HepG2 (cell line): ENCODE measurements around the gene KXD1. TPM values are rescaled to one million over a fixed set of nuclear protein-coding genes. Genes with fewer than 3 reads are reported as not detected.

Experiments
- ATF7-NPFF ChIP-seq: sonication (generic); formaldehyde crosslinking; IDR thresholded peaks from 2 replicates; pipeline ENCODE4 v1.8.1; 2023; ENCODE audit warnings: mild to moderate bottlenecking, low read depth, missing genetic modification reagents, moderate library complexity
- CREM ChIP-seq, 2 experiments: sonication (generic) in 1 of 2; formaldehyde crosslinking in 1 of 2; IDR thresholded peaks; 2 replicates each; pipeline versions ENCODE4 v1.4.0 to v1.6.1; 2016 to 2020; ENCODE audit warnings: antibody characterized with exemption in 1 of 2, mild to moderate bottlenecking in 1 of 2, missing genetic modification reagents in 1 of 2
- JUNB ChIP-seq: sonication (generic); formaldehyde crosslinking; IDR thresholded peaks from 2 replicates; pipeline ENCODE4 v1.8.0; 2022; ENCODE audit warnings: missing genetic modification reagents, mild to moderate bottlenecking, borderline replicate concordance
- KDM6A ChIP-seq: IDR thresholded peaks from 2 replicates; pipeline ENCODE4 v1.6.1; 2016; ENCODE audit warnings: low read depth
- KLF6 ChIP-seq: IDR thresholded peaks from 2 replicates; pipeline ENCODE4 v1.8.0; 2016; ENCODE audit warnings: missing biosample characterization, missing genetic modification reagents
- MIXL1 ChIP-seq: IDR thresholded peaks from 2 replicates; pipeline ENCODE4 v1.6.1; 2016
- PRDM4 ChIP-seq: sonication (generic); formaldehyde crosslinking; IDR thresholded peaks from 2 replicates; pipeline ENCODE4 v1.9.0; 2021; ENCODE audit warnings: missing genetic modification reagents, borderline replicate concordance
- RBM39 ChIP-seq: fragments of 200-400 bp; formaldehyde crosslinking; IDR thresholded peaks from one replicate; pipeline ENCODE4 v1.6.1; 2018; ENCODE audit warnings: antibody characterized with exemption, mild to moderate bottlenecking, low read depth, low read length; ENCODE audit not compliant: poor library complexity, severe bottlenecking
- RXRB ChIP-seq: IDR thresholded peaks from 2 replicates; pipeline ENCODE4 v1.6.1; 2016; ENCODE audit warnings: borderline replicate concordance, missing genetic modification reagents, missing compliant biosample characterization
- SAP130 ChIP-seq: IDR thresholded peaks from 2 replicates; pipeline ENCODE4 v1.6.1; 2016; ENCODE audit warnings: low read depth
- STAG1 ChIP-seq: sonication (generic); formaldehyde crosslinking; IDR thresholded peaks from 2 replicates; pipeline ENCODE4 v1.4.0; 2020; ENCODE audit warnings: missing genetic modification reagents
- THAP9 ChIP-seq: sonication (generic); formaldehyde crosslinking; IDR thresholded peaks from 2 replicates; pipeline ENCODE4; 2020; ENCODE audit warnings: missing genetic modification reagents, mild to moderate bottlenecking, borderline replicate concordance
- ZBTB2 ChIP-seq: sonication (generic); formaldehyde crosslinking; IDR thresholded peaks from 2 replicates; pipeline ENCODE4 v1.8.0; 2022; ENCODE audit warnings: low read depth, missing genetic modification reagents
- ZNF33A ChIP-seq: sonication (generic); formaldehyde crosslinking; IDR thresholded peaks from 2 replicates; pipeline ENCODE4 v1.5.1; 2020; ENCODE audit warnings: missing genetic modification reagents, mild to moderate bottlenecking, moderate library complexity, borderline replicate concordance
- ZNF34 ChIP-seq: sonication (generic); formaldehyde crosslinking; IDR thresholded peaks from 2 replicates; pipeline ENCODE4 v1.4.0; 2020; ENCODE audit warnings: mild to moderate bottlenecking, missing genetic modification reagents, borderline replicate concordance
- ZNF383 ChIP-seq: sonication (generic); formaldehyde crosslinking; IDR thresholded peaks from 2 replicates; pipeline ENCODE4 v1.4.0; 2020; ENCODE audit warnings: missing genetic modification reagents, mild to moderate bottlenecking, borderline replicate concordance
- ZNF570 ChIP-seq: sonication (generic); formaldehyde crosslinking; IDR thresholded peaks from 2 replicates; pipeline ENCODE4 v1.4.0; 2020; ENCODE audit warnings: mild to moderate bottlenecking, missing genetic modification reagents, borderline replicate concordance
- ZNF598 ChIP-seq: sonication (generic); formaldehyde crosslinking; IDR thresholded peaks from 2 replicates; pipeline ENCODE4 v1.5.1; 2020; ENCODE audit warnings: mild to moderate bottlenecking, missing genetic modification reagents, borderline replicate concordance
- ZNF768 ChIP-seq: sonication (generic); formaldehyde crosslinking; IDR thresholded peaks from 2 replicates; pipeline ENCODE4 v1.4.0; 2020; ENCODE audit warnings: missing genetic modification reagents
- ZSCAN5A ChIP-seq: sonication (generic); formaldehyde crosslinking; IDR thresholded peaks from 2 replicates; pipeline ENCODE4 v1.8.0; 2022; ENCODE audit warnings: mild to moderate bottlenecking, missing genetic modification reagents, borderline replicate concordance
- polyA plus RNA-seq, 8 experiments: library from polyadenylated mRNA; depleted of rRNA in 3 of 8; stranded (reverse) in 7 of 8; unstranded in 1 of 8; fragments of >200 nt; fragmentation: Illumina TruSeq in 4 of 8; extraction: Trizol in 4 of 8; gene quantifications; 2 replicates each; pipeline versions ENCODE4 v1.2.1 to v1.2.3, GENCODE V29; 2011 to 2016; ENCODE audit warnings: low read depth in 4 of 8, missing spikeins in 1 of 8, mixed read lengths in 1 of 8; ENCODE audit not compliant: insufficient read depth in 1 of 8
- total RNA-seq, 5 experiments: library from RNA; depleted of rRNA; stranded (reverse); fragments of >200 nt; fragmentation: Illumina TruSeq; extraction: Trizol; gene quantifications; 2 replicates each; pipeline ENCODE4 v1.2.3, GENCODE V29; 2016; ENCODE audit warnings: low read depth in 1 of 5

KXD1 gene
- total and polyA plus RNA-seq, 2 of the 13 experiments (the other 11 are each of a cell fraction or from before 2014, with no cell fraction given): 44.6 to 143 TPM

- TF ChIP-seq RBM39 (no peak), ZNF34 (no peak), ZBTB2 (no peak), STAG1 (CRISPR knock-in tag) (peak; percentile 58), PRDM4 (no peak), JUNB (CRISPR knock-in tag) (no peak), ZNF598 (no peak), CREM (IDR thresholded peaks at IDR 0.05) (peak; percentile 13; the same call in 1 of the 2 replicates), CREM (CRISPR knock-in tag; IDR thresholded peaks at IDR 0.05) (no peak), SAP130 (CRISPR knock-in tag) (peak; percentile 18; the same call in 1 of the 2 replicates), ATF7-NPFF (CRISPR knock-in tag) (no peak), ZNF768 (peak; percentile 11; the same call in 1 of the 2 replicates), ZNF383 (no peak), THAP9 (CRISPR knock-in tag) (no peak), RXRB (CRISPR knock-in tag) (no peak), KLF6 (no peak), ZNF33A (CRISPR knock-in tag) (no peak), KDM6A (no peak), ZSCAN5A (no peak), ZNF570 (CRISPR knock-in tag) (no peak), MIXL1 (CRISPR knock-in tag) (no peak)
These were observed 32.9 kb downstream of the KXD1 start (continued) for GRCh38 chr19:18590273-18591272.
